Pancreas (tissue), 10 donors: Measurements from ENCODE around the gene FHL5. TPM values are rescaled to one million over a fixed set of nuclear protein-coding genes. Genes with fewer than 3 reads are reported as not detected.

Experiments
- ATAC-seq, 4 donors: fragments of 200-7000 bp; cut with Tn5 transposase; one replicate each; pipeline versions ENCODE4 v1.8.0 to v1.9.1; 2020; ENCODE audit warnings: mild to moderate bottlenecking in 4 of 4, moderate library complexity in 4 of 4
- DNase-seq, 6 donors: peaks; one replicate each; pipeline ENCODE4 v3.0.0-alpha.2; 2020
- FAIRE-seq: peaks from 2 replicates; lab custom pipeline; 2012; peaks lifted over from hg19 to GRCh38; lab: Jason Lieb, UNC
- H3K27ac ChIP-seq, 4 donors: fragments of 200-600 bp; sonication (generic); 1 replicate in 3 of 4; 2 replicates in 1 of 4; pipeline versions ENCODE4 v1.5.0 to v1.8.0; 2020
- H3K27me3 ChIP-seq, 4 donors: fragments of 200-600 bp; one replicate each; pipeline ENCODE4 v1.8.0; 2021
- H3K36me3 ChIP-seq, 3 donors: fragments of 200-600 bp; sonication (generic) in 1 of 3; one replicate each; pipeline versions ENCODE4 v1.5.0 to v1.8.0; 2020 to 2021
- H3K4me1 ChIP-seq, 3 donors: fragments of 200-600 bp; one replicate each; pipeline ENCODE4 v1.8.0; 2021
- H3K4me3 ChIP-seq, 4 donors: fragments of 200-600 bp; sonication (generic) in 2 of 4; one replicate each; pipeline versions ENCODE4 v1.5.0 to v1.8.0; 2020 to 2021
- H3K9me3 ChIP-seq, 4 donors: fragments of 200-600 bp; one replicate each; pipeline ENCODE4 v1.8.0; 2021
- WGBS, 2 donors: extraction: QIAGEN DNeasy Blood & Tissue Kit; methylation state at CpG; one replicate each; pipeline ENCODE4 v1.1.7; 2013; 5-methylcytosine and 5-hydroxymethylcytosine counted together
- intact Hi-C, 3 donors: fragments of 100-400 bp; cut with DNase I; formaldehyde crosslinking; loops; one replicate each; pipeline versions ENCODE4 v1.11.1 to v1.14.2; 2022
- polyA plus RNA-seq, 2 donors: library from polyadenylated mRNA; stranded (reverse); fragments of 200-250 nt; gene quantifications; one replicate each; pipeline ENCODE4 v1.2.3, GENCODE V29; 2013
- total RNA-seq, 6 donors: library from RNA; stranded (reverse); fragmentation: NEBNext Ultra II Directional in 4 of 6; extraction: Animal tissue kit (Norgen Biotek cat#: 25700) in 4 of 6; gene quantifications; one replicate each; pipeline versions ENCODE4 v1.2.1 to v1.2.4, GENCODE V29; 2021 to 2023
- TF ChIP-seq, protein P1 (sequence below), 4 donors: fragments of 200-600 bp; sonication (generic) in 3 of 4; IDR thresholded peaks; one replicate each; pipeline versions ENCODE4 v1.5.0 to v1.8.0; 2021; ENCODE audit warnings: antibody characterized with exemption in 4 of 4
- donor health status: healthy with polysubstance abuse.
- donor health status: DM: no; HTN: no; CAD: no; lungs with moderate emphysema.
- donor health status: DM: no; HTN: no; CAD: no.
- donor health status: control.
- donor health status: control.
- donor health status: Bipolar disorder and iron deficiency.
- donor health status: DM: yes; HTN: yes; CAD: no.
- donor health status: DM: no; HTN: no; CAD: no.
- donor health status: DM: no; HTN: no; CAD: no.
- donor health status: DM: yes; HTN: yes; CAD: no.

FHL5 gene
- total and polyA plus RNA-seq, 8 donors, result 0.83 to 4.2 (median 2.2) TPM

GRCh38 chr6:96651816-96652215 lies 88.9 kb downstream of the FHL5 start:
- WGBS, 2 donors, result 63% methylated on average over 1 of the region's 1 CpG
- ATAC-seq (no peak), FAIRE-seq (no peak), DNase-seq (no peak)
- intact Hi-C loops, result no loop called here
- Histone ChIP-seq H3K27ac (no peak overlapping the region), H3K4me3 (no peak overlapping the region), H3K27me3 (no peaks in the 10 kb centered on the region), H3K36me3 (no peaks in the 10 kb centered on the region), H3K9me3 (no peaks in the 10 kb centered on the region), H3K4me1 (no peaks in the 10 kb centered on the region)
- TF ChIP-seq, protein P1, sequence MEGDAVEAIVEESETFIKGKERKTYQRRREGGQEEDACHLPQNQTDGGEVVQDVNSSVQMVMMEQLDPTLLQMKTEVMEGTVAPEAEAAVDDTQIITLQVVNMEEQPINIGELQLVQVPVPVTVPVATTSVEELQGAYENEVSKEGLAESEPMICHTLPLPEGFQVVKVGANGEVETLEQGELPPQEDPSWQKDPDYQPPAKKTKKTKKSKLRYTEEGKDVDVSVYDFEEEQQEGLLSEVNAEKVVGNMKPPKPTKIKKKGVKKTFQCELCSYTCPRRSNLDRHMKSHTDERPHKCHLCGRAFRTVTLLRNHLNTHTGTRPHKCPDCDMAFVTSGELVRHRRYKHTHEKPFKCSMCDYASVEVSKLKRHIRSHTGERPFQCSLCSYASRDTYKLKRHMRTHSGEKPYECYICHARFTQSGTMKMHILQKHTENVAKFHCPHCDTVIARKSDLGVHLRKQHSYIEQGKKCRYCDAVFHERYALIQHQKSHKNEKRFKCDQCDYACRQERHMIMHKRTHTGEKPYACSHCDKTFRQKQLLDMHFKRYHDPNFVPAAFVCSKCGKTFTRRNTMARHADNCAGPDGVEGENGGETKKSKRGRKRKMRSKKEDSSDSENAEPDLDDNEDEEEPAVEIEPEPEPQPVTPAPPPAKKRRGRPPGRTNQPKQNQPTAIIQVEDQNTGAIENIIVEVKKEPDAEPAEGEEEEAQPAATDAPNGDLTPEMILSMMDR (IDR thresholded peaks at IDR 0.05), result no peak

GRCh38 chr6:96652552-96652951 lies 89.6 kb downstream of the FHL5 start:
- Histone ChIP-seq H3K27me3 (no peaks in the 10 kb centered on the region), H3K4me1 (no peaks in the 10 kb centered on the region), H3K27ac (no peak overlapping the region), H3K9me3 (no peaks in the 10 kb centered on the region), H3K36me3 (no peaks in the 10 kb centered on the region), H3K4me3 (no peak overlapping the region)
- DNase-seq, result no peak
- WGBS, 2 donors, result 58 to 66% methylated on average over 2 of the region's 2 CpGs
- TF ChIP-seq, protein P1 (IDR thresholded peaks at IDR 0.05), result no peak
- FAIRE-seq, result no peak
- intact Hi-C loops, result no loop called here
- no peak for ATAC-seq

- 92 to 100% methylated on average over 1 of the region's 1 CpG for WGBS, 2 donors
Measured at GRCh38 chr6:96653181-96653580, 90.3 kb downstream of the FHL5 start.

DNA sequence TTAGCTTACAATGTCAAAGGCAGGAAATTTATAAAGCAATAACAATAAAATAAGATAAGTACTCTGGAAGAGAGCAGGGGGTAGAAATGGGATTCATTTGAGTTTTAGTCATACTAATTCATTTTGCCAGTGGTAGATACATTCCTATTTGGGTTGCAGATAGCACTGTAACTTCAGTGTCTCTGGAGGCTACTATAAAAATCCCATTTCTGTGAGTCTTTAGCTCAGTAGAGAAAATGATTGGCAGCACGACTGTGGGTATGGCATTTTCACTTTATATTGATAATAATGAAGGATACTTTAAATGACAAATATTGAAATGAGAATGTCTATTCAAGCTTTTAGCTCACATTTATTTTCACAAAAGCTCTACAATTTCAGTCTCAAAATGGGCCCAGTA lies 93.6 kb downstream of the FHL5 start:
- Histone ChIP-seq H3K27ac (no peak overlapping the region), H3K9me3 (no peaks in the 10 kb centered on the region), H3K36me3 (no peaks in the 10 kb centered on the region), H3K4me1 (no peaks in the 10 kb centered on the region), H3K4me3 (no peak overlapping the region), H3K27me3 (no peaks in the 10 kb centered on the region)
- ATAC-seq (no peak), FAIRE-seq (no peak), DNase-seq (no peak)
- 82 to 91% methylated on average over 1 of the region's 1 CpG for WGBS, 2 donors
- TF ChIP-seq, protein P1 (IDR thresholded peaks at IDR 0.05), result no peak
- intact Hi-C loops, result no loop called here

More at GRCh38 chr6:96653181-96653580, 90.3 kb downstream of the FHL5 start:
- Histone ChIP-seq H3K36me3 (no peaks in the 10 kb centered on the region), H3K27ac (no peak overlapping the region), H3K27me3 (no peaks in the 10 kb centered on the region), H3K4me1 (no peaks in the 10 kb centered on the region), H3K4me3 (no peak overlapping the region), H3K9me3 (no peaks in the 10 kb centered on the region)
- ATAC-seq, result no peak
- intact Hi-C loops, result no loop called here
- TF ChIP-seq, protein P1 (IDR thresholded peaks at IDR 0.05), result no peak
- DNase-seq, result no peak
- FAIRE-seq, result no peak

DNA sequence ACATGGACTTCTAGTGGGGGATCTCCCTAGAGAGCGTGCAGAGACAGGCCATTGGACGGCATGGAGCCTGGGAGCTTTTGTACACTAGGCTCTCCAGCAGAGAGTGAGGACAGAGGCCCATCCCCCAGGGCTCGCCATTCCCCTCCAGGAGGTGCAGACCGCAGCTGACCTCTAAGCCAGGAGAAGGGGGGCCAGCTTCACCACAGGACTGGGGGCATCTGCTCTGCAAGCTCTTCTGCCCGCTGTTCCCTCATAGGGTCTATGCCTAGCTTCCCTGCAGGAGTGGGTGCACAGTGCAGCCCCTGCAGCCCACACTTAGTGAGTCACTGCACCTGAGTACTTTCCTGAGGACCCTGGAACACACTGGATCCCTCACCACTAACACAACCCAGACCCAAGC lies 94.4 kb downstream of the FHL5 start:
- Histone ChIP-seq H3K27me3 (no peaks in the 10 kb centered on the region), H3K9me3 (no peaks in the 10 kb centered on the region), H3K4me1 (no peaks in the 10 kb centered on the region), H3K36me3 (no peaks in the 10 kb centered on the region), H3K4me3 (no peak overlapping the region), H3K27ac (no peak overlapping the region)
- TF ChIP-seq, protein P1 (IDR thresholded peaks at IDR 0.05), result no peak
- intact Hi-C loops, result no loop called here
- no peak for FAIRE-seq
- WGBS, 2 donors, result 71 to 92% methylated on average over 4 to 5 of the region's 5 CpGs
- peak in 1 of 6 donors; percentile 31 for DNase-seq
- no peak for ATAC-seq
